Prostate gland (tissue), 2 donors: ENCODE measurements around the gene LBP.

Experiments
- POLR2A ChIP-seq: fragments of 450-650 bp; IDR thresholded peaks from one replicate; pipeline ENCODE4 v1.6.1; 2016; ENCODE audit warnings: antibody characterized with exemption, mild to moderate bottlenecking
- TF ChIP-seq, protein P1 (sequence below), 4 experiments: fragments of 200-600 bp in 2 of 4; fragments of 450-650 bp in 2 of 4; sonication (generic) in 2 of 4; IDR thresholded peaks; 1 replicate in 3 of 4; 2 replicates in 1 of 4; pipeline ENCODE4 v1.5.1; 2016 to 2019; ENCODE audit warnings: antibody characterized with exemption in 4 of 4, mild to moderate bottlenecking in 2 of 4, moderate library complexity in 2 of 4

DNA sequence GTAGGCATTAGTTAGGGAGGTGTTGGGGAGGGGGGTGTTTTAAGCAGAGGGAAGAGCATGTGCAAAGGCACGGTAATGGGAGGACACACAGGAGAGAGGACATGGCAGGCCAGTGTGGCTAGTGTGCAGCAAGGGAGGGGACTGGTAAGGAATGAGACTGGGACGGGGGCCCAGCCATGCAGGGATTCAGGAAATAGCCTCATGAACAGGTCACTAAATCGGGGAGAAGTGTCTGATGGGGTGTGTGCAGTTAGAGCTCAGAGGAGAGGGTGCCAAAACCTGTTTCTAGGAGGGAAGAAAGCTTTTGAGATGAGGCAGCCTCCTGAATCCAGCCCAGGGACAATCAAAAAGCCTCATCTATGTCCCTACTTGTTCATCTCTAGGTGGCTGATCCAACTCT lies 34.8 kb upstream of the LBP start:
- TF ChIP-seq POLR2A, result no peak
- TF ChIP-seq, protein P1, sequence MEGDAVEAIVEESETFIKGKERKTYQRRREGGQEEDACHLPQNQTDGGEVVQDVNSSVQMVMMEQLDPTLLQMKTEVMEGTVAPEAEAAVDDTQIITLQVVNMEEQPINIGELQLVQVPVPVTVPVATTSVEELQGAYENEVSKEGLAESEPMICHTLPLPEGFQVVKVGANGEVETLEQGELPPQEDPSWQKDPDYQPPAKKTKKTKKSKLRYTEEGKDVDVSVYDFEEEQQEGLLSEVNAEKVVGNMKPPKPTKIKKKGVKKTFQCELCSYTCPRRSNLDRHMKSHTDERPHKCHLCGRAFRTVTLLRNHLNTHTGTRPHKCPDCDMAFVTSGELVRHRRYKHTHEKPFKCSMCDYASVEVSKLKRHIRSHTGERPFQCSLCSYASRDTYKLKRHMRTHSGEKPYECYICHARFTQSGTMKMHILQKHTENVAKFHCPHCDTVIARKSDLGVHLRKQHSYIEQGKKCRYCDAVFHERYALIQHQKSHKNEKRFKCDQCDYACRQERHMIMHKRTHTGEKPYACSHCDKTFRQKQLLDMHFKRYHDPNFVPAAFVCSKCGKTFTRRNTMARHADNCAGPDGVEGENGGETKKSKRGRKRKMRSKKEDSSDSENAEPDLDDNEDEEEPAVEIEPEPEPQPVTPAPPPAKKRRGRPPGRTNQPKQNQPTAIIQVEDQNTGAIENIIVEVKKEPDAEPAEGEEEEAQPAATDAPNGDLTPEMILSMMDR (IDR thresholded peaks at IDR 0.05), result no peak
